Measurements from ENCODE around the gene LRRC59. TPM values are rescaled to one million over a fixed set of nuclear protein-coding genes. Genes with fewer than 3 reads are reported as not detected.

Gene LRRC59
- total RNA-seq, 1 experiment from 2014 or later = 108 TPM

DNA sequence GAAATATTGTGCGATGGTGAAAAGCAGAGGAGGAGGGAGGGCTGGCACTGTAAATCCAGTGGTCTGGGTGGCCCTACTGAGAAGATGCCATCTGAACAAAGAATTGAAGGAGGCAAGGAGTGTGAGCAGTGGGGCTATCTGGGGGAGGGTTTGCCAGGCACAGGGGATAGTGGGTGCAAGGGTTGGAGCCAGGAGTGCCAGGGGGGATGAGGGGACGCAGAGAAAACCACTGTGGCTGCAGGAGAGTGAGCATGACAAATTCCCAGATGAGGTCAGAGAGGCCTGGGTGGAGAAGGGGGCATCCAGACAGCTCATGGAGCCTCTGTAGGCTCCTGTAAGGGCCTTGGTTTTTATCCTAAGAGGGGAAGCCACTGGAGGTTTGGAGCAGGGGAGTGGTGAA is 46.6 kb downstream of the LRRC59 start (continued):
- TF ChIP-seq, protein P1, sequence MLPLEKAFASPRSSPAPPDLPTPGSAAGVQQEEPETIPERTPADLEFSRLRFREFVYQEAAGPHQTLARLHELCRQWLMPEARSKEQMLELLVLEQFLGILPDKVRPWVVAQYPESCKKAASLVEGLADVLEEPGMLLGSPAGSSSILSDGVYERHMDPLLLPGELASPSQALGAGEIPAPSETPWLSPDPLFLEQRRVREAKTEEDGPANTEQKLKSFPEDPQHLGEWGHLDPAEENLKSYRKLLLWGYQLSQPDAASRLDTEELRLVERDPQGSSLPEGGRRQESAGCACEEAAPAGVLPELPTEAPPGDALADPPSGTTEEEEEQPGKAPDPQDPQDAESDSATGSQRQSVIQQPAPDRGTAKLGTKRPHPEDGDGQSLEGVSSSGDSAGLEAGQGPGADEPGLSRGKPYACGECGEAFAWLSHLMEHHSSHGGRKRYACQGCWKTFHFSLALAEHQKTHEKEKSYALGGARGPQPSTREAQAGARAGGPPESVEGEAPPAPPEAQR (CRISPR knock-in tag; IDR thresholded peaks at IDR 0.05) = no peak
- TF ChIP-seq HMGA2 (CRISPR knock-in tag; IDR thresholded peaks at IDR 0.05) = no peak
- TF ChIP-seq, protein P2, sequence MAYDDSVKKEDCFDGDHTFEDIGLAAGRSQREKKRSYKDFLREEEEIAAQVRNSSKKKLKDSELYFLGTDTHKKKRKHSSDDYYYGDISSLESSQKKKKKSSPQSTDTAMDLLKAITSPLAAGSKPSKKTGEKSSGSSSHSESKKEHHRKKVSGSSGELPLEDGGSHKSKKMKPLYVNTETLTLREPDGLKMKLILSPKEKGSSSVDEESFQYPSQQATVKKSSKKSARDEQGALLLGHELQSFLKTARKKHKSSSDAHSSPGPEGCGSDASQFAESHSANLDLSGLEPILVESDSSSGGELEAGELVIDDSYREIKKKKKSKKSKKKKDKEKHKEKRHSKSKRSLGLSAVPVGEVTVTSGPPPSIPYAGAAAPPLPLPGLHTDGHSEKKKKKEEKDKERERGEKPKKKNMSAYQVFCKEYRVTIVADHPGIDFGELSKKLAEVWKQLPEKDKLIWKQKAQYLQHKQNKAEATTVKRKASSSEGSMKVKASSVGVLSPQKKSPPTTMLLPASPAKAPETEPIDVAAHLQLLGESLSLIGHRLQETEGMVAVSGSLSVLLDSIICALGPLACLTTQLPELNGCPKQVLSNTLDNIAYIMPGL (CRISPR knock-in tag; IDR thresholded peaks at IDR 0.05) = no peak
- TF ChIP-seq NFE2L1 (CRISPR knock-in tag; IDR thresholded peaks at IDR 0.05) = no peak
- TF ChIP-seq, protein P3, sequence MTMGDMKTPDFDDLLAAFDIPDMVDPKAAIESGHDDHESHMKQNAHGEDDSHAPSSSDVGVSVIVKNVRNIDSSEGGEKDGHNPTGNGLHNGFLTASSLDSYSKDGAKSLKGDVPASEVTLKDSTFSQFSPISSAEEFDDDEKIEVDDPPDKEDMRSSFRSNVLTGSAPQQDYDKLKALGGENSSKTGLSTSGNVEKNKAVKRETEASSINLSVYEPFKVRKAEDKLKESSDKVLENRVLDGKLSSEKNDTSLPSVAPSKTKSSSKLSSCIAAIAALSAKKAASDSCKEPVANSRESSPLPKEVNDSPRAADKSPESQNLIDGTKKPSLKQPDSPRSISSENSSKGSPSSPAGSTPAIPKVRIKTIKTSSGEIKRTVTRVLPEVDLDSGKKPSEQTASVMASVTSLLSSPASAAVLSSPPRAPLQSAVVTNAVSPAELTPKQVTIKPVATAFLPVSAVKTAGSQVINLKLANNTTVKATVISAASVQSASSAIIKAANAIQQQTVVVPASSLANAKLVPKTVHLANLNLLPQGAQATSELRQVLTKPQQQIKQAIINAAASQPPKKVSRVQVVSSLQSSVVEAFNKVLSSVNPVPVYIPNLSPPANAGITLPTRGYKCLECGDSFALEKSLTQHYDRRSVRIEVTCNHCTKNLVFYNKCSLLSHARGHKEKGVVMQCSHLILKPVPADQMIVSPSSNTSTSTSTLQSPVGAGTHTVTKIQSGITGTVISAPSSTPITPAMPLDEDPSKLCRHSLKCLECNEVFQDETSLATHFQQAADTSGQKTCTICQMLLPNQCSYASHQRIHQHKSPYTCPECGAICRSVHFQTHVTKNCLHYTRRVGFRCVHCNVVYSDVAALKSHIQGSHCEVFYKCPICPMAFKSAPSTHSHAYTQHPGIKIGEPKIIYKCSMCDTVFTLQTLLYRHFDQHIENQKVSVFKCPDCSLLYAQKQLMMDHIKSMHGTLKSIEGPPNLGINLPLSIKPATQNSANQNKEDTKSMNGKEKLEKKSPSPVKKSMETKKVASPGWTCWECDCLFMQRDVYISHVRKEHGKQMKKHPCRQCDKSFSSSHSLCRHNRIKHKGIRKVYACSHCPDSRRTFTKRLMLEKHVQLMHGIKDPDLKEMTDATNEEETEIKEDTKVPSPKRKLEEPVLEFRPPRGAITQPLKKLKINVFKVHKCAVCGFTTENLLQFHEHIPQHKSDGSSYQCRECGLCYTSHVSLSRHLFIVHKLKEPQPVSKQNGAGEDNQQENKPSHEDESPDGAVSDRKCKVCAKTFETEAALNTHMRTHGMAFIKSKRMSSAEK (CRISPR knock-in tag; IDR thresholded peaks at IDR 0.05; ENCODE audit: borderline replicate concordance) = no peak
- TF ChIP-seq, protein P4, sequence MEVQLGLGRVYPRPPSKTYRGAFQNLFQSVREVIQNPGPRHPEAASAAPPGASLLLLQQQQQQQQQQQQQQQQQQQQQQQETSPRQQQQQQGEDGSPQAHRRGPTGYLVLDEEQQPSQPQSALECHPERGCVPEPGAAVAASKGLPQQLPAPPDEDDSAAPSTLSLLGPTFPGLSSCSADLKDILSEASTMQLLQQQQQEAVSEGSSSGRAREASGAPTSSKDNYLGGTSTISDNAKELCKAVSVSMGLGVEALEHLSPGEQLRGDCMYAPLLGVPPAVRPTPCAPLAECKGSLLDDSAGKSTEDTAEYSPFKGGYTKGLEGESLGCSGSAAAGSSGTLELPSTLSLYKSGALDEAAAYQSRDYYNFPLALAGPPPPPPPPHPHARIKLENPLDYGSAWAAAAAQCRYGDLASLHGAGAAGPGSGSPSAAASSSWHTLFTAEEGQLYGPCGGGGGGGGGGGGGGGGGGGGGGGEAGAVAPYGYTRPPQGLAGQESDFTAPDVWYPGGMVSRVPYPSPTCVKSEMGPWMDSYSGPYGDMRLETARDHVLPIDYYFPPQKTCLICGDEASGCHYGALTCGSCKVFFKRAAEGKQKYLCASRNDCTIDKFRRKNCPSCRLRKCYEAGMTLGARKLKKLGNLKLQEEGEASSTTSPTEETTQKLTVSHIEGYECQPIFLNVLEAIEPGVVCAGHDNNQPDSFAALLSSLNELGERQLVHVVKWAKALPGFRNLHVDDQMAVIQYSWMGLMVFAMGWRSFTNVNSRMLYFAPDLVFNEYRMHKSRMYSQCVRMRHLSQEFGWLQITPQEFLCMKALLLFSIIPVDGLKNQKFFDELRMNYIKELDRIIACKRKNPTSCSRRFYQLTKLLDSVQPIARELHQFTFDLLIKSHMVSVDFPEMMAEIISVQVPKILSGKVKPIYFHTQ (CRISPR knock-in tag; IDR thresholded peaks at IDR 0.05) = no peak
- TF ChIP-seq NFATC4 (CRISPR knock-in tag; IDR thresholded peaks at IDR 0.05) = no peak
- no peak for TF ChIP-seq ELF4 (CRISPR knock-in tag; IDR thresholded peaks at IDR 0.05; ENCODE audit: low read depth)
- TF ChIP-seq, protein P5, sequence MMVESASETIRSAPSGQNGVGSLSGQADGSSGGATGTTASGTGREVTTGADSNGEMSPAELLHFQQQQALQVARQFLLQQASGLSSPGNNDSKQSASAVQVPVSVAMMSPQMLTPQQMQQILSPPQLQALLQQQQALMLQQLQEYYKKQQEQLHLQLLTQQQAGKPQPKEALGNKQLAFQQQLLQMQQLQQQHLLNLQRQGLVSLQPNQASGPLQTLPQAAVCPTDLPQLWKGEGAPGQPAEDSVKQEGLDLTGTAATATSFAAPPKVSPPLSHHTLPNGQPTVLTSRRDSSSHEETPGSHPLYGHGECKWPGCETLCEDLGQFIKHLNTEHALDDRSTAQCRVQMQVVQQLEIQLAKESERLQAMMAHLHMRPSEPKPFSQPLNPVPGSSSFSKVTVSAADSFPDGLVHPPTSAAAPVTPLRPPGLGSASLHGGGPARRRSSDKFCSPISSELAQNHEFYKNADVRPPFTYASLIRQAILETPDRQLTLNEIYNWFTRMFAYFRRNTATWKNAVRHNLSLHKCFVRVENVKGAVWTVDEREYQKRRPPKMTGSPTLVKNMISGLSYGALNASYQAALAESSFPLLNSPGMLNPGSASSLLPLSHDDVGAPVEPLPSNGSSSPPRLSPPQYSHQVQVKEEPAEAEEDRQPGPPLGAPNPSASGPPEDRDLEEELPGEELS (CRISPR knock-in tag; IDR thresholded peaks at IDR 0.05) = no peak
- TF ChIP-seq NFYB (CRISPR knock-in tag; conservative IDR thresholded peaks at IDR 0.05; ENCODE audit: low read depth) = no peak

DNA sequence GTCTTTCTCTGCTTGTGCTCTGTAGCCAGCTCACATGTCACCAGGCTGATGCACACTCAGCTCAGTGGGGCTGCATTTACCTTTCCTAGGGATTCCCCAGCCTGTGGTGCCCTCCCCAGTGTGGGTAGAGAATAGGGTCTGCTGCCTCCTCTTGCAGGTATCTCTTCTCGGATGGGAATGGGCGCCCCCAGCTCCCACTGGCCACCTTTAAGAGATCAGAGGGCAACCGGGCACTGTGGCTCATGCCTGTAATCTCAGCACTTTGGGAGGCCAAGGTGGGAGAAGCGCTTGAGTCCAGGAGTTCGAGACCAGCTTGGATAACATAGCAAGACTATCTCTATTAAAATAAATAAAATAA is 48.1 kb downstream of the LRRC59 start:
- H3K4me1 Mint-ChIP-seq = peaks cover 32% of the 10 kb centered on the region
- H3K4me3 Mint-ChIP-seq = no peak overlapping the region
- H3K27ac Mint-ChIP-seq = no peak overlapping the region
- H3K36me3 Mint-ChIP-seq = peaks cover 5% of the 10 kb centered on the region; the same call in 1 of the 2 replicates
- no peak for DNase-seq (ENCODE audit: low spot score)
- TF ChIP-seq MYBL2 (CRISPR knock-in tag; IDR thresholded peaks at IDR 0.05) = no peak
- no peak for TF ChIP-seq MXD4 (CRISPR knock-in tag; IDR thresholded peaks at IDR 0.05; ENCODE audit: borderline replicate concordance)
- TF ChIP-seq RELA (CRISPR knock-in tag; IDR thresholded peaks at IDR 0.05; ENCODE audit: borderline replicate concordance) = no peak
- TF ChIP-seq ZBTB21 (CRISPR knock-in tag; IDR thresholded peaks at IDR 0.05; ENCODE audit: borderline replicate concordance) = no peak
- TF ChIP-seq, protein P5 (CRISPR knock-in tag; IDR thresholded peaks at IDR 0.05) = no peak
- TF ChIP-seq SMAD3 (CRISPR knock-in tag; IDR thresholded peaks at IDR 0.05; ENCODE audit: borderline replicate concordance) = no peak
- TF ChIP-seq FOXP1 (CRISPR knock-in tag; IDR thresholded peaks at IDR 0.05; ENCODE audit: borderline replicate concordance) = no peak
- ATAC-seq = no peak
- peaks cover 11% of the 10 kb centered on the region for H3K27me3 Mint-ChIP-seq (ENCODE audit: low read depth)
- ChIA-PET POLR2A (no interaction called here), CTCF (interaction anchor here (0.6 to 5.0 kb wide), 6 partner anchors 12 to 247 kb away, joined by 3 to 26 read pairs (median 12); partner anchors contain the start of genes COL1A1 and LRRC59)
- no peaks in the 10 kb centered on the region for H3K9me3 Mint-ChIP-seq
